GM12878 (cell line): ENCODE data around the gene SYNPO2L. TPM values are rescaled to one million over a fixed set of nuclear protein-coding genes. Genes with fewer than 3 reads are reported as not detected.
"Not testable (repeated sequence)": the region's sequence is repeated elsewhere in the genome, so short reads cannot be mapped to it uniquely, and the experiment has no call there.

Source experiments
- ATAC-seq: fragments of 200-7000 bp; cut with Tn5 transposase; 3 replicates; pipeline ENCODE4 v1.9.1; 2020; ENCODE audit warnings: mild to moderate bottlenecking, moderate library complexity
- BruUV-seq: library from RNA; stranded (reverse); fragments of 400-500 nt; replicated peaks from 2 replicates; lab custom pipeline; 2021; lab: Mats Ljungman, UMichigan
- CTCF ChIA-PET: fragments of 300-600 bp; sonication (Branson Sonifier 250); formaldehyde crosslinking; extraction: SDS; loops from one replicate; lab custom pipeline; 2021; ENCODE audit warnings: inconsistent platforms; lab: Yijun Ruan, JAX
- POLR2A ChIA-PET: fragments of 350-600 bp; formaldehyde crosslinking; extraction: SDS; loops from one replicate; lab custom pipeline; 2021; ENCODE audit warnings: inconsistent platforms; lab: Charles Lee
- RAD21 ChIA-PET: fragments of 300-600 bp; sonication (Branson Sonifier 250); formaldehyde crosslinking; loops from one replicate; lab custom pipeline; 2023; ENCODE audit warnings: antibody characterized with exemption; ENCODE audit not compliant: unreplicated experiment; lab: Charles Lee
- SMC1A ChIA-PET: fragments of 300-600 bp; sonication (Branson Sonifier 250); formaldehyde crosslinking; loops from one replicate; lab custom pipeline; 2023; ENCODE audit not compliant: unreplicated experiment, uncharacterized antibody; lab: Charles Lee
- DNase-seq: peaks from one replicate; pipeline ENCODE4 v3.0.0-alpha.2; 2011; ENCODE audit warnings: low read depth, low spot score
- FAIRE-seq: peaks from 3 replicates; lab custom pipeline; 2011; peaks lifted over from hg19 to GRCh38; lab: Jason Lieb, UNC
- H2AFZ ChIP-seq: 2 replicates; pipeline ENCODE4 v1.6.0; 2011; ENCODE audit warnings: low read depth, low read length, control low read depth; ENCODE audit not compliant: control insufficient read depth
- H3K27ac ChIP-seq: 2 replicates; pipeline ENCODE4 v1.5.1; 2011; ENCODE audit warnings: control low read depth; ENCODE audit not compliant: control insufficient read depth, insufficient read depth
- H3K27me3 ChIP-seq, 2 experiments: replicated peaks in 1 of 2; 2 replicates each; pipeline versions ENCODE4 v1.6.0 to v1.6.1; 2011; ENCODE audit warnings: low read length in 1 of 2; ENCODE audit not compliant: control insufficient read depth in 2 of 2, insufficient read depth in 2 of 2
- H3K36me3 ChIP-seq, 2 experiments: 2 replicates each; pipeline ENCODE4 v1.5.1; 2011; ENCODE audit warnings: low read length in 1 of 2; ENCODE audit not compliant: control insufficient read depth in 2 of 2, insufficient read depth in 2 of 2
- H3K4me1 ChIP-seq: 2 replicates; pipeline ENCODE4 v1.6.1; 2011; ENCODE audit warnings: mild to moderate bottlenecking, low read length, moderate library complexity, mixed read lengths; ENCODE audit not compliant: control insufficient read depth, insufficient read depth
- H3K4me2 ChIP-seq: 2 replicates; pipeline ENCODE4 v1.6.0; 2011; ENCODE audit warnings: control low read depth; ENCODE audit not compliant: control insufficient read depth, insufficient read depth
- H3K4me3 ChIP-seq: fragments of 200-600 bp; sonication (generic); 2 replicates; pipeline ENCODE4 v1.5.1; 2016
- H3K79me2 ChIP-seq: 2 replicates; pipeline ENCODE4 v1.6.0; 2011; ENCODE audit warnings: low read length; ENCODE audit not compliant: control insufficient read depth, insufficient read depth
- H3K9ac ChIP-seq: 2 replicates; pipeline ENCODE4 v1.8.0; 2011; ENCODE audit warnings: low read length, control low read depth, mixed read lengths; ENCODE audit not compliant: control insufficient read depth, insufficient read depth
- H3K9me3 ChIP-seq: replicated peaks from 3 replicates; pipeline ENCODE4 v1.5.1; 2011; ENCODE audit warnings: mild to moderate bottlenecking, low read length; ENCODE audit not compliant: control insufficient read depth, insufficient read depth
- H4K20me1 ChIP-seq: 2 replicates; pipeline ENCODE4 v1.6.0; 2011; ENCODE audit not compliant: control insufficient read depth, insufficient read depth
- WGBS: methylation state at CpG from one replicate; pipeline ENCODE4 v1.1.6; 2016; ENCODE audit warnings: low lambda C conversion rate; ENCODE audit not compliant: insufficient replicate concordance, insufficient coverage; ENCODE audit errors: missing lambda C conversion rate; 5-methylcytosine and 5-hydroxymethylcytosine counted together
- in situ Hi-C: fragments of 300-500 bp; cut with MboI; formaldehyde crosslinking; loops from 9 replicates; pipeline ENCODE4 v1.14.3; 2018; ENCODE audit warnings: mixed read lengths
- intact Hi-C: fragments of 100-400 bp; cut with micrococcal nuclease; formaldehyde crosslinking; loops from one replicate; pipeline ENCODE4 v1.14.2; 2022; ENCODE audit not compliant: unreplicated experiment
- polyA plus RNA-seq, 11 experiments: library from polyadenylated mRNA; depleted of rRNA in 4 of 11; unstranded in 6 of 11; stranded (reverse) in 5 of 11; fragments of >200 nt; fragmentation: Nextera tagmentation in 4 of 11; fragmentation: Illumina TruSeq in 1 of 11; extraction: Ambion mirVana in 4 of 11; extraction: Trizol in 1 of 11; gene quantifications; 1 replicate in 1 of 11; 2 replicates in 10 of 11; pipeline versions ENCODE4 v1.2.1 to v1.2.3, GENCODE V29; 2011 to 2016; ENCODE audit warnings: inconsistent platforms in 2 of 11, missing spikeins in 2 of 11, low read depth in 1 of 11
- total RNA-seq, 4 experiments: library from RNA; depleted of rRNA in 3 of 4; stranded (reverse); fragments of >200 nt in 3 of 4; fragmentation: Illumina TruSeq in 1 of 4; extraction: Trizol in 1 of 4; gene quantifications; 2 replicates each; pipeline versions ENCODE4 v1.2.1 to v1.2.3, GENCODE V29; 2013 to 2021

The SYNPO2L gene
- total and polyA plus RNA-seq, 10 of the 15 experiments (the other 5 are each of a cell fraction or from before 2014, with no cell fraction given) = 0.01 to 2.3 (median 0.59) TPM

DNA sequence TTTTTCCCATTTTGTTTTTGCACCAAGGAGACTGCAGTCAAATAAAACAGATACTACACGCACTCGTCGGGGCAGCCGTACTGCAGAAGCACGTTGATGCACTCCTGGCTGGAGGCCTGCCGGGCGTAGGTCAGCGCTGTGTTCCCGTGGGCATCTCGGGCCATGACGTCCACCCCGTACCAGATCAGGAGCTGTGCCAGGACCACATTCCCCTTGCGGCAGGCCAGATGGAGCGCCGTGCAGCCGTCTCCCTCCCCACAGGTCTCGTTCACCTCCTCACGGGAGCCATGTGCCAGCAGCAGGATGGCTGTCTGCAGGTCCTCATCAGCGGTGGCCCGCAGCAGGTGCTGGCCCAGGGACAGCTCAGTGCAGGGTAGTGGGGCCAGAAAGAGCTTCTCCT, 18.7 kb upstream of the SYNPO2L start:
- H3K27me3 ChIP-seq, H3K4me3 ChIP-seq, BruUV-seq, RAD21 ChIA-PET, H3K27ac ChIP-seq, POLR2A ChIA-PET, H3K4me1 ChIP-seq, H4K20me1 ChIP-seq, DNase-seq, intact Hi-C loops, H3K9me3 ChIP-seq, CTCF ChIA-PET, FAIRE-seq, ATAC-seq, H3K36me3 ChIP-seq, H3K9ac ChIP-seq, SMC1A ChIA-PET, H2AFZ ChIP-seq, H3K79me2 ChIP-seq, H3K4me2 ChIP-seq, in situ Hi-C loops: not testable (repeated sequence)
- 91% methylated on average over 11 of the region's 20 CpGs for WGBS

- POLR2A ChIA-PET, H2AFZ ChIP-seq, H3K27ac ChIP-seq, FAIRE-seq, H3K36me3 ChIP-seq, BruUV-seq, H3K79me2 ChIP-seq, H4K20me1 ChIP-seq, H3K4me2 ChIP-seq, ATAC-seq, H3K9me3 ChIP-seq, CTCF ChIA-PET, H3K4me1 ChIP-seq, H3K4me3 ChIP-seq, intact Hi-C loops, H3K9ac ChIP-seq, in situ Hi-C loops, RAD21 ChIA-PET, DNase-seq, H3K27me3 ChIP-seq, SMC1A ChIA-PET: not testable (repeated sequence)
- 81% methylated on average over 3 of the region's 4 CpGs for WGBS
Observed at GRCh38 chr10:73668378-73668777, 12.5 kb upstream of the SYNPO2L start.

- FAIRE-seq, H3K27me3 ChIP-seq, DNase-seq, BruUV-seq, in situ Hi-C loops, H4K20me1 ChIP-seq, SMC1A ChIA-PET, H3K36me3 ChIP-seq, H2AFZ ChIP-seq, intact Hi-C loops, H3K4me1 ChIP-seq, H3K9me3 ChIP-seq, H3K4me3 ChIP-seq, H3K4me2 ChIP-seq, ATAC-seq, H3K79me2 ChIP-seq, H3K27ac ChIP-seq, H3K9ac ChIP-seq, POLR2A ChIA-PET, RAD21 ChIA-PET: not testable (repeated sequence)
- CTCF ChIA-PET = interaction anchor here (1.2 kb wide), 1 partner anchor 23 kb away, joined by 3 read pairs; no protein-coding TSS in a partner anchor
- 26% methylated on average over 5 of the region's 5 CpGs for whole genome bisulfite sequencing
Observed at GRCh38 chr10:73666153-73666809, 10.5 kb upstream of the SYNPO2L start.

DNA sequence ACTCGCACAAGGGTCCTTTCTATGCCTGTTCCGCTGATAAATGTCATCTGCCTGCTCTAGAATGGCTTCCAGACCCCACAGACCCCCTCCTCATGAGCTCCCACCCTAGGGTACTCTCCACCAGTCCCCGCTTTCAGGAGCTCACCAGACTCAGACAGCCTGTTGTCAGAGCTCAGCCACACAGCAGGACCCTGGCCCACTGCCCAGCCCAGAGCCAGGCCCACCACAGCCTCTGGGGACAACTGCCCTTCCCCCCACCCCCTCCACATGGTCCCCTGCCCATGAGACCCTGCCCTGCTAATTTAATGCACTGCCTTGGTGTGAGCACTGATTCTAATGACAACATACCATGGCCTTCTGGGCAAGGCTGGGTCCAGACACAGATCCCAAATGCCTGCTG, 9.8 kb upstream of the SYNPO2L start:
- ATAC-seq, H2AFZ ChIP-seq, SMC1A ChIA-PET, H3K4me3 ChIP-seq, in situ Hi-C loops, POLR2A ChIA-PET, CTCF ChIA-PET, RAD21 ChIA-PET, H3K79me2 ChIP-seq, H3K4me1 ChIP-seq, H4K20me1 ChIP-seq, BruUV-seq, H3K9ac ChIP-seq, DNase-seq, H3K9me3 ChIP-seq, H3K27me3 ChIP-seq, H3K36me3 ChIP-seq, intact Hi-C loops, H3K27ac ChIP-seq, FAIRE-seq, H3K4me2 ChIP-seq: not testable (repeated sequence)
- WGBS = 80% methylated on average over 1 of the region's 3 CpGs
